Measurements from ENCODE around the gene TMEM98. TPM values are rescaled to one million over a fixed set of nuclear protein-coding genes. Genes with fewer than 3 reads are reported as not detected.

The TMEM98 gene
- total and polyA plus RNA-seq, 9 of the 15 experiments (the other 6 are each of a cell fraction or from before 2014, with no cell fraction given) = 33.5 to 164 (median 84.7) TPM

GRCh38 chr17:32894245-32894644 lies 33.7 kb upstream of the TMEM98 start (continued):
- TF ChIP-seq ATF4 (CRISPR knock-in tag; IDR thresholded peaks at IDR 0.05) (no peak), ZNF311 (CRISPR knock-in tag; IDR thresholded peaks at IDR 0.05) (no peak), DIDO1 (tag; IDR thresholded peaks at IDR 0.05; ENCODE audit: low read depth) (no peak), SMARCE1 (IDR thresholded peaks at IDR 0.05) (peak; percentile 86), RBFOX2 (IDR thresholded peaks at IDR 0.05; ENCODE audit: low read depth, low read length) (no peak), JUN (IDR thresholded peaks at IDR 0.05; ENCODE audit: borderline replicate concordance, low read depth, low read length) (peak; percentile 21; the same call in 1 of the 2 replicates), JUN (CRISPR knock-in tag; IDR thresholded peaks at IDR 0.05; ENCODE audit: borderline replicate concordance) (no peak), ZNF511 (CRISPR knock-in tag; IDR thresholded peaks at IDR 0.05) (no peak), EP400 (IDR thresholded peaks at IDR 0.05) (no peak), CBX1 (IDR thresholded peaks at IDR 0.05; ENCODE audit: low read depth) (no peak), CSDE1 (IDR thresholded peaks at IDR 0.05) (no peak), DMBX1 (CRISPR knock-in tag; IDR thresholded peaks at IDR 0.05; ENCODE audit: borderline replicate concordance) (no peak), ELF2 (CRISPR knock-in tag; IDR thresholded peaks at IDR 0.05) (no peak), GMEB1 (CRISPR knock-in tag; IDR thresholded peaks at IDR 0.05) (no peak), POLR3G (IDR thresholded peaks at IDR 0.05; ENCODE audit: extremely low read depth, insufficient read length, insufficient replicate concordance) (no peak), SREBF2 (CRISPR knock-in tag; IDR thresholded peaks at IDR 0.05) (no peak), ETS1 (conservative IDR thresholded peaks at IDR 0.05; ENCODE audit: control insufficient read depth, low read depth, low read length) (no peak), KAT8 (IDR thresholded peaks at IDR 0.05; ENCODE audit: low read depth) (no peak), ETS2 (tag; IDR thresholded peaks at IDR 0.05; ENCODE audit: borderline replicate concordance, poor library complexity, severe bottlenecking) (no peak), ZNF41 (CRISPR knock-in tag; conservative IDR thresholded peaks at IDR 0.05) (no peak), MTF1 (CRISPR knock-in tag; IDR thresholded peaks at IDR 0.05; ENCODE audit: borderline replicate concordance) (no peak), ZNF79 (CRISPR knock-in tag; IDR thresholded peaks at IDR 0.05; ENCODE audit: low read depth) (no peak), ZNF232 (CRISPR knock-in tag; IDR thresholded peaks at IDR 0.05) (no peak), ZNF586 (CRISPR knock-in tag; conservative IDR thresholded peaks at IDR 0.05) (no peak), ZNF699 (CRISPR knock-in tag; IDR thresholded peaks at IDR 0.05; ENCODE audit: insufficient replicate concordance) (no peak), HNRNPK (IDR thresholded peaks at IDR 0.05; ENCODE audit: low read depth, low read length, poor library complexity, severe bottlenecking) (no peak), SIRT6 (IDR thresholded peaks at IDR 0.05; ENCODE audit: low read depth, low read length) (no peak), SREBF1 (IDR thresholded peaks at IDR 0.05; ENCODE audit: borderline replicate concordance, low read depth, low read length) (no peak)

All from K562 (cell line).